ENCODE data around the gene COL9A2.
A peak's percentile ranks its signal among the peaks of the same experiment; 100 is the strongest.
"Not testable (repeated sequence)": the region's sequence is repeated elsewhere in the genome, so short reads cannot be mapped to it uniquely, and the experiment has no call there.

COL9A2 gene

DNA sequence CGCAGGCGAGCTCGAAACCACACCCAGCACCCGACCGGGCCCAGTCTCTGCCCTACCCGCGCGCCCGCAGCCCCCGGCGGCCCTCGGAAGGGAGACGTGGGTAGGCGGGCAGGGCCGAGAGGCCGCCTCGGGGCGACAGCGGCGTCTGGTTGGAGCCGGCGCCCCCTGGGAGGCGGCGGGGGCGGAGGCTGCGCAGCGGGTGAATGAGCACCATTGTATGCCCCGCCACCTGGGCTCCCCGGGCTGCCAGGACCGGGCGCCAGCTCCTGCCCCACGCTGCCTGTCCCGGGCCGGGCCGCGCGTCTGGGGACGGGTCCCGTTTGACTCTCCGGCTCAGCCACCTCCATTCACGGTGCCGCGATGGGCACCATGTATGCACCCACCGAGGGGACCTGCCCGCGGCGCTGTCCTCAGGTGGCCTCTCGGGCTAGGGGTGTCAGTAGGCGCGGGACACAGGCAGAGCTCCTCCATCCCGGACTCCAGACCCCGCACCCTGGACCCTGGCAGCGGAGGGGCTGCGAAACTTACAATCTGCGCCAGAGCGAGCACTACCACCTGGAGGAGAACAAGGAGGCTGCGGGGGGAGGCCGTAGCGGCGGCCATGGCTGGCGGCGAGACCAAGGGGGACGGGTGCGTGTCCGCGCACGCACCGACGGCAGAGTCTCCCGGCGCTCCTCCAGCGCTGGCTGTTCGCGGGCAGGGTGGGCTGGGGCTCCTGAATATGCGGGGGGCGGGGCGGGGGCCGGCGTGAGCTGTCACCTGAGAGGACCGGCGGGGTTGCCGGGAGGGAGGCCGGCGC is at the start of gene COL9A2:
TSS of gene COL9A2 (minus strand) at position 692 of the 799 bp plus-strand sequence. CDS start at position 603, 89 bp downstream.
- peak; percentile 83 for DNase-seq (ENCODE audit: low read depth, low spot score)

DNA sequence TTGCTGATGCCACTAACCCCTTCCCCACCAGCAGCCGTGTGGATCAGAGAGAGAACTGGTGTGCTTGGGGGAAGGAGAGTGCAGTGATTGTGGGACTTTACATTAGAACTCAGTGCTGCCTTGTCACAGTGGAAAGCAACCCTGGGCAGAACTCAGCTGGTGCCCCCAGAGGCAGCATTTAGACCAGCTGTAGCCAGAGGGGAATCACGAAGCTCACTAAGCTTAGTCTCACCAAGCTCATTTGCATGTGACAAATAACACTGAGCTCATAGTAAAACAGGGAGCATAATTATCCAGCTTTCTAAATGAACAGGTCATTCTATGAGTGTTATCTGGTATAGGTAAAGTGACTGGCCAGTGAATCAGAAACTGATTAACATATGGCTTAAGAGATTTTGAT is 46.6 kb upstream of the COL9A2 start:
- DNase-seq (ENCODE audit: low read depth, low spot score): peak; percentile 29

DNA sequence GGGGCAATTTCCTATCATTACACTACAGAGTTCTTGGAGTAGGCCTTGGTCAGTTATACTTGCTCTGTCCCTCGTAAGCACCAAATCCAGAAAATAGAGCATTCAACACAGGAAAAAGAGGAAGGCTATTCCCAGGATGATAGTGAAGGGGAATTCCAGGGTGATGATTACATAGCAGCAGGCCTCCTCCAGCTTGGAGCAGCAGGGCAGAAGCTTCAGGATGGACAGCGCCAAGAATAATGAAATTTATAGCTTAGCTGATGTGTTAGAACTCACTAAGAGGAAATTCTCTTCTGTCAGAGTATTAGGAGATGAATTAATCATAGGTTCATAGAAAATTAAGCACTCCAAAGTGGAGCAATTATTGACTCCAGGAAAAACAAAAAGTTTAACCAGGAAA is 45.6 kb upstream of the COL9A2 start:
- peak; percentile 21 for DNase-seq (ENCODE audit: low read depth, low spot score)

DNA sequence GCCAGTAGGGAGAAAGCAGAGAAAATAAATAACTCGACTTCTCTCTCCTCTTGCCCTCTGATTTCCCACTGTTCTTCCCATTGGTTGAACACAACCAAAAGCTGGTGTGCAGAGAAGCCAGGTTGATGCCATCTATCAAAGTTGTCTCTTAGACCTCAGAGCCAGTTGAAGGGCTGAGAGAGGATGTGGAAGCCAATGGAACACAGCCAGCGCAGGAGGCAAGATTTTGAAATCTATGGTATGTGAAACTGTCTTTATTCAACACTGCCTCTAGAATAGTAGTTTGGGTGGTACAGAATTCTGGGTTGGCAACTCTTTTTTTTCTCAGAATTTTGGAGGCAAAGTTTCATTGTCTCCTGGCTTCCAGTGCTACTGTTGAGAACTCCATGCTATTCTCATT is 45.1 kb upstream of the COL9A2 start:
- no peak for DNase-seq (ENCODE audit: low read depth, low spot score)

DNA sequence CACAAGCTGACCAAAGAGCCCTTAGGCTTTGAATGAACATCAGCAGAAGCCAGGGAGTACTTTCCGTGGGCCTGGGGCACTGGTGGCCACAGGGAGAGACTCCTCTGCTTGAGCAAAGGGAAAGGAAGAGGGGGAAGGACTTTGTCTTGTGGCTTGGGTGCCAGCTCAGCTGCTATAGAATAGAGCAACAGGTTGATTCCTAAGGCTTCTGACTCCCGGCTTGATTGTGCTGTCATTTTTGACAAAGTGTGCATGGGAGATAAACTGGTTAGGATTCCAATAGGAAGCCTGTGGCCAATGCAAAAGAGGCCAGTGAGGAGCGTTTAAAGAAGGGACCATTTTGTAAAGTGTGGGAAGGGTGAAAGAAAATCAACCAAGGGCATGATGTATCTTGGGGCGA is 44.6 kb upstream of the COL9A2 start:
- DNase-seq (ENCODE audit: low read depth, low spot score): no peak

DNA sequence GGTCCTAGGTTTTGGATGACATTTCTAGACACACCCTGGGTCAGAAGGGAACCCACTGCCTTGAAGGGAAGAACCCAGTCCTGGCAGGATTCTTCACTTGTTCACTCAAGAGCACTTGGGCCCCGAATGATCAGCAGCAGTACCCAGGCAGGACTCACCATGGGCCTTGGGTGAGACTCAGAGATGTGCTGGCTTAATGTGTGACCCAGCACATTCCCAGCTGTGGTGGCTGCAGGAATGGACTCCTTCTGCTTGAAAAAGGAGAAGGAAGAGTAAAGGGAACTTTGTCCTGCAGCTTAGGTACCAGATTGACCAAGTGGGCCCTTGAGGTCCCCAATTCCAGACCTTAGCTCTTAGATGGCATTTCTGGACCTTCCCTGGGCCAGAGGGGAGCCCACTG is 44.1 kb upstream of the COL9A2 start:
- no peak for DNase-seq (ENCODE audit: low read depth, low spot score)

DNA sequence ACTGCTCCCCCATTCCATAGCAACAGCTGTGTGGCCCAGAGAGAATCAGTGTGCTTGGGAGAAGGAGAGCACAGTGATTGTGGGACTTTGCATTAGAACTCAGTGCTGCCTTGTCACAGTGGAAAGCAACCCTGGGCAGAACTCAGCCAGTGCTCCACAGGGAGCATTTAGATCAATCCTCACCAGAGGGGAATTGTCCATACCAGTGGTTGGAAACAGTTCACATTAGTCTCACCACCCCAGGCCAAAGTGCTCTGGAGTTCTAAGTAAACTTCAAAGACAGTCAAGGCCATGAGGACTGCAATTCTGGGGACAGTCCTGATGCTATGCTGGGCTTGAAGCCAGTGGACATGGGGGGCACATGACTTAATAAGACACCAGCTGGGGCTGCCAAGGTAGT is 43.5 kb upstream of the COL9A2 start:
- no peak for DNase-seq (ENCODE audit: low read depth, low spot score)

DNA sequence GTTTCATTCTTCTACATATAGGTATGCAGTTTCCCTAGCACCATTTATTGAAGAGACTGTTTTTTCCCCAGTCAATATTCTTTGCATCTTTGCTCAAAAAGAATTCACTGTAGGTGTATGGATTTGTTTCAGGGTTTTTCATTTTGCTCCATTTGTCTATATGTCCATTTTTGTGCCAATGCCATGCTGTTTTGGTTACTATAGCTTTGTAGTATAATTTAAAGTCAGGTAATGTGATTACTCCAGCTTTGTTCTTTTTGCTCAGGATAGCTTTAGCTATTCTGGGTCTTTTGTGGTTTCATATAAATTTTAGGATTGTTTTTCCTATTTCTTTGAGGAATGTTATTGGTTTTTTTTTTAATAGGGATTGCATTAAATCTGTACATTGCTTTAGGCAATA is 40.5 kb upstream of the COL9A2 start:
- DNase-seq (ENCODE audit: low read depth, low spot score): no peak

DNA sequence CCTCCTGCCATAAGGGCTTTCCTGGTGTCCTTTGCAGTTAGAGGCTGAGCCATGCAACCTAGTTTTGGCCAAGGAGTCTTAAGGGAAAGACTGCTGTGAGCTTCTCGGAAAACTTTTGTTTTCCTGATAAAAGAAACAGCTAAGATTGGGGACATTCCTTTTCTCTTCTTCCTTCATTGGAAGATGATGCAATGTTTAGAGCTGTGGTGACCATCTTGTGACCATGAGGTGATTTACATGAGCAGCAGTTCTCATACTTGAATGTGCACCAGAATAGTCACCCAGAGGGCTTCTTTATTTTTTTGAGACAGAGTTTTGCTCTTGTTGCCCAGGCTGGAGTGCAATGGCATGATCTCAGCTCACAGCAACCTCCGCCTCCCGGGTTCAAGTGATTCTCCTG is 36.0 kb upstream of the COL9A2 start:
- no peak for DNase-seq (ENCODE audit: low read depth, low spot score)

DNA sequence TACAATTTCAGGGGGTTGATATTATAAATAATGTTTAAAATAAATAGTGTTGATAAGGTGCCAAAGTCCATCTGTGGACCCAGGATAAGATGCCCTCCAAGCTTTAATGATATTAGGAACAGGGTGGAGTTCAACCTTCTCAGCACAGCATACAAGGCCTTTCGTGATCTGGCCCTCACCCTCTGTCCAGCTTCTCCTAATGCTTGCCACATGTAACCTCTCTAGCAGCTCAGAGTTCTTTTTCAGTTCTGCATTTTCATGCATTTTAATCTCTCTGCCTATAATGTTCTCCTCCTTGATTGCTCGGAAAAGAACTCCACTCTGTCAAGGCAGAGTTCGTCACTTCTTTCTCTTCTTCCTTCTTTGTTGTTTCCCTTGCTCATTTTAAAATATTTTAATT is 35.0 kb upstream of the COL9A2 start:
- DNase-seq (ENCODE audit: low read depth, low spot score): no peak

DNA sequence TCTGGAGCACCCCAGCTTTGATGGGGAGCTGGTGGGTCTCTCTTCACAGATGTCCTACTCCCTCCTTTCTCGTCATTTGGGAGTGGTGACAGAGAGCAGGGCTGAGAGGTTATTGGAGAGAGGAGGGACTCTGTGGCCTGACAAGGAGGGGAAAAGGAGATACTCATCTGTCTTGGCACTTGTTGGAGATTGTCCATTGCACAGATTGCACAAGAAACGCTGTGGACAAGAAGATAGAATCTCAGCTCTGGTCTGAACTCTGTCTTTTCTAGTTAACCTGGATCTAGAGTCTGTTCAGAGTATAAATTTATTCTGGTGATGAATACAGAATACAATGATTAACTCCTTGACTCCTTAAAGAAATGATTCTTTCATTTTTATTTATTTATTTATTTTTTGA is 34.0 kb upstream of the COL9A2 start:
- no peak for DNase-seq (ENCODE audit: low read depth, low spot score)

DNA sequence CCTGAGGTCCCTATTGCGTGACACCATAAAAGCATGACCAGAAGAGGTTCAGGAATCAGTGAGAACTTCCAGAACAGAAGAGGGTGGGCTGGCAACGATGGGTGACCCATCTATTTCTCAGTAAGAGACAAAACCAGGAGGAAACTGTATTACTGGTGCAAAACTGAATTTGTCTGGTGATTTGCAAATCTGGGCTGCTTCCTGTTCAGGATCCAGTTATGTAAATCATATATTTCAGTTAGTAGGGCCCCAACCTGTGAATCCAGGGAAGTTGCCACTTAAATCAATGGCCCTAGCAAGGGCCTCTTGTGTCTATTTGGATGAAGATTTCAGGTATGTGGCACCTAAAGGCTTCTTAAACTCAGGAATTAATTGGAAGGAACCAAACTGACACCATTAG is 33.3 kb upstream of the COL9A2 start:
- no peak for DNase-seq (ENCODE audit: low read depth, low spot score)

DNA sequence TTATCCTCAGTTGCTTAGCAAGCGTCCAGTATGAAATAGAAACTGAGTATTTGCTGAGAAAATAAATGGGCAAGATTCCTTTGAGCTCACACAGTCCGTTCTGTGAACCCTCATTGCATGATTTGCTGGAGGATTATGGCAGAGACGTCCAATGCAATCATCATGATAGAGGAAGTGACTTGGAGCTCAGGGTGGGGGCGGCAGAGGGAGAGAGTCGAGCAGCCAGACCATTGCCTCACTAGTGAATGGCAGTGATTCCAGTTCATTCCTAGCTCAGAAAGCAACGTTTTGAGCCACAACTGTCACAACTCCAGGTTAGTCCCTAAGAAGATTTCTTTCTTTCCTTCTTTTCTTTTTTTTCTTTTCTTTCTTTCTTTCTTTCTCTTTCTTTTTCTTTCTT is 27.5 kb upstream of the COL9A2 start:
- peak; percentile 28 for DNase-seq (ENCODE audit: low read depth, low spot score)

DNA sequence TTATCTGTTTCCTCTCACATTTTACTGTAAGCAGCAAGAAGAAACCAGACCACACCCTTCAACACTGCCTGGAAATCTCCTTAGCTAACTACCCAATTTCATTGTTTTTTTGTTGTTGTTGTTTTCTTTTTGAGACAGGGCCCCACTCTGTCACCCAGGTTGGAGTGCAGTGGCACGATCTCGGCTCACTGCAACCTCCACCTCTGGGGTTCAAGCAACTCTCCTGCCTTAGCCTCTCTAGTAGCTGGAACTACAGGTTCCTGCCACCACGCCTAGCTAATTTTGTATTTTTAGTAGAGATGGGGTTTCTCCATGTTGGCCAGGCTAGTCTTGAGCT is 25.3 kb upstream of the COL9A2 start:
- not testable (repeated sequence) for DNase-seq (ENCODE audit: low read depth, low spot score)

DNA sequence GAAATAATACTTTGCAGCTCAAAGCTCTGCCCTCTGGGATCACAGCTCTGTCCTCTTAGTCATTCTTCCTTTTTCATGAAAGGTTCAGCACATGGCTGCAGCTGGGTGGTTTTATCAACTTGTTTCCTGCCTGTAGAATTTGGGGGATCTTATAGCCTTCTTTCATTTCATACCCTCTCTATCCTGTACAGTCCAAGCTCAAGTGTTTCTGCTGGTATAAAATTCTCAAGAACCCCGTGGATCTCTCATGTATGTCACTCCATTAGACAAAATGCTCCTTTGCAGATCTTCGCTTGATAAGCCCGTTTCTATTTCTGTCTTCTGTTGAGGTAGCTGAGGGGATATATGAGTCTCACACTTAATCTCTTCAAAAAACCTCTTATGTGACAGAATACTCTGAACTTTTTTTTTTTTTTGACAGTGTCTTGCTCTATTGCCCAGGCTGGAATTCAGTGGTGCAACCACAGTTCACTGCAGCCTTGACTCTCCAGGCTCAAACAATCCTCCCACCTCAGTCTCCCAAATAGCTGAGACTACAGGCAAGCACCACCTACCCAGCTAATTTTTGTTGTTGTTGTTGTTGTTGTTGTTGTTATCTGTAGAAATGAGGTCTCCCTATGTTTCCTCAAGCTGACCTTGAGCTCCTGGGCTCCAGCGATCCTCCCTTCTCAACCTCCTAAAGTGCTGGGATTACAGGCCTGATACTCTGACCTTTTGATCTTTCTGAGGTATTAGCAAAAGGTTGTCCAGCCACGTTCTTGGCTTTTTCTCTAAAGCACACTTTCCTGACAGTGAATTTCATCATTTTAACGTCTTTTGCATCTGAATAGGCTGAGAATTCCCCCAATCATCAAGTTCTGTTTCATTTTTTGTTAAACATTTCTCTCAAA is 24.6 kb upstream of the COL9A2 start:
- no peak for DNase-seq (ENCODE audit: low read depth, low spot score)

DNA sequence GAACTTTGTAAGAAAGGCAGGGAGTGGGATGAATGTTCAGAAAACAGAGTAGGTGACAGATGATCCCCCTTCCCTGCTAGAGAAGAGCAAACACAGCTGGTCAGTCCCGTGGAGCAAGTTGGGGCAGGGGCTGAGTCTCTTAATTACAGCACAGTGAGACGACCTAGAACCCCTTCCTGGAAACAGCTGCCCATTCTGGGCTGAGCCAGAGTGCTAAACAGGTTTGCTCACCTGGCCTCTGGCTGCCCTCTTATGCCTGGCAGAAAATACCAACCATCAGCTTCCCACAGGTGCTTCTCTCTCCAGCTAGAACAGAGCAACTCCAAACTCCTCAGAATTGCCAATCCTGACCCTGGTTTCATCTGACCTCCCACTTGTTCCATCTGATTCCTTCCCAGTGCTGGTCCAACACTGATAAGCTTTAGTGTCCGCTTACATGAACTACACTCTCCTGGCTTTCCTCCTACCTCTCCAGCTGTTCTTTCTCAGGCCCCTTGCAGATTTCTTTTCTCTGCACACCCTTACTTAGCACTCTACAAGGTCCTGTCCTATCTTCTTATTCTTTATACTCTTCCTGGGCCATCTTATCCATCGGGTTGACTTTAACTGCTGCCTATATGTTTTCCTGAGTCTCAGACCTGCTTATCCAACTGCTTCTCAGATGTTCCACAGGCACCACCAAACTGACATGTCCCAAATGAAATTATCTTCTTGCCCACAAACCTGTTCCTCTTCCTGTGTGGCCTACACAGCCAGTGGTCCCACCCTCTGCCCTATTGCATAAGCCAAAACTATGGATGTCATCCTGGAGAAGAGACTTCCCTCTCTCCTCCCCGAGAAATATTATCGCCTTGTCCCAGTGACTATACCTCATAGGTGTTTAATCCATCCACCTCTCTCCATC is 22.6 kb upstream of the COL9A2 start:
- DNase-seq (ENCODE audit: low read depth, low spot score): no peak

DNA sequence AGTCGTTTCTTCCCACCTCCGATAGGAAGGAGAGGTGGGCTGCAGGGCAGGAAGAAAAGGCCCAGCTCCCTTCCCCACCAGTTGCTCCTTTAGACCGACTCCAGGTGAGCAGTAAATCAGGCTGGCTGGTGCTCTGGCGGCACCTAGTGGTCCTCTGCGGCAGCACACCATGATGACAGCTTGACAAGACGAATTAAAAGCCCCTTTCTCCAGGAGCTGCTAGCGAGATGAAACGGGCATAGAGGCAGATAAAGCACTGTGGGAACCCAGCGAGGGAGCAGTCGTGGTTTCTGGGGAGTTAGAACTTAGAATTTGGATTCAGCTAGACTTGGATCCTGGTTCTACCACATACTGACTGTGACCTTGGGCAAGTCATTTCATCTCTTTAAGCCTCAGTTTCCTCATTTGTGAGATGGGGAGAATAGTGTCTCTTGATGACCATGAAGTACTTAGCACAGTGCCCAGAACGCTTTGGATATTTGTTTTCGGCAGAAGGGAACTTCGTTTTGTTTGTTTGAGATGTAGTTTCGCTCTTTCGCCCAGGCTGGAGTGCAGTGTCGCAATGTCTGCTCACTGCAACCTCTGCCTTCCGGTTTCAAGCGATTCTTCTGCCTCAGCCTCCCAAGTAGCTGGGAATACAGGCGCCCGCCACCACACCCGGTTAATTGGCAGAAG is 21.8 kb upstream of the COL9A2 start:
- peak; percentile 92 for DNase-seq (ENCODE audit: low read depth, low spot score)

DNA sequence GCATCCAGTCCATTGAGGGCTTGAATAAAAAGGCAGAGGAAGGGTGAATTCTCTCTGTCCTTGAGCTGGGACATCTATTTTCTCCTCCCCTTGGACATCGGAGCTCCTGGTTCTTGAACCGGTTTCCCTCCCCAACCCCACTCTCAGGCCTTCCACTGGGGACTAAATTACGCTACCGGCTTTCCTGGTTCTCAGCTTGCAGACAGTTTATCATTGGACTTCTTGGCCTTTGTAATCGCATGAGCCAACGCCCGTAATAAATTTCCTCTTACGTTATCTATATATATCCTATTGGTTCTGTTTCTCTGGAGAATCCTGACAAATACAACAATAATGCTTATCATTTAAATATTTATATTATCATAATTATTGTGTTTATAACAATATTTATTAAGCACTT is 20.4 kb upstream of the COL9A2 start:
- DNase-seq (ENCODE audit: low read depth, low spot score): no peak

DNA sequence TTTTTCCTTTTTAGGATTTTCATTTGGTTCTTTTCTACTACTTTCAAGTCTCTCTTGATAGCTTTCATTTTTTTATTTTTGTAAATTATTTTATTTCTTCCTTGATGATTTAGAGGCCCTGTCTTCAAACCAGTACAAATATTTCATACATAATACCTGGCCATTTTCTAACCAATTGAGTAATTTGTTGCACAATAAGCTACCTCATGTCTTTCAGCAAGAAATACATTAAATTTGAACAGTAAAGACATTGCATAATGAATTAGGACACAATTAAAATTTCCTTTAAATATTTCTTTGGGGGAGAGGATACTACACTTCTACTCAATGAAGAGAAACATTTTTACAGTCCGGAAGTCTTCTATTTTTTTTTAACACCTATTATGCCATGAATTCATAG is 15.6 kb upstream of the COL9A2 start:
- DNase-seq (ENCODE audit: low read depth, low spot score): no peak

DNA sequence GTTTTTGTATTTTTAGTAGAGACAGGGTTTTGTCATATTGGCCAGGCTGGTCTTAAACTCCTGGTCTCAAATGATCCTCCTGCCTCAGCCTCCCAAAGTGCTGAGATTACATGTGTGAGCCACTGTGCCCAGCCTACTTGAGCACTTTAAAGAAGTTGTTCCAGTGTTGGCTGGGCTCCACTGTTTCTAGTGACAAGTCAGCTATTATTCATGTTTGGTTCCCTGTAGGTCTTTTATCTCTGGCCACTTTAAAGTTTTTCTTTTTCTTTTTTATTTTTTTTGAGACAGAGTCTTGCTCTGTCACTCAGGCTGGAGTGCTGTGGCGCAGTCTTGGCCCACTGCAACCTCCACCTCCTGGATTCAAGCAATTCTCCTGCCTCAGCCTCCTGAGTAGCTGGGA is 14.3 kb upstream of the COL9A2 start:
- not testable (repeated sequence) for DNase-seq (ENCODE audit: low read depth, low spot score)

DNA sequence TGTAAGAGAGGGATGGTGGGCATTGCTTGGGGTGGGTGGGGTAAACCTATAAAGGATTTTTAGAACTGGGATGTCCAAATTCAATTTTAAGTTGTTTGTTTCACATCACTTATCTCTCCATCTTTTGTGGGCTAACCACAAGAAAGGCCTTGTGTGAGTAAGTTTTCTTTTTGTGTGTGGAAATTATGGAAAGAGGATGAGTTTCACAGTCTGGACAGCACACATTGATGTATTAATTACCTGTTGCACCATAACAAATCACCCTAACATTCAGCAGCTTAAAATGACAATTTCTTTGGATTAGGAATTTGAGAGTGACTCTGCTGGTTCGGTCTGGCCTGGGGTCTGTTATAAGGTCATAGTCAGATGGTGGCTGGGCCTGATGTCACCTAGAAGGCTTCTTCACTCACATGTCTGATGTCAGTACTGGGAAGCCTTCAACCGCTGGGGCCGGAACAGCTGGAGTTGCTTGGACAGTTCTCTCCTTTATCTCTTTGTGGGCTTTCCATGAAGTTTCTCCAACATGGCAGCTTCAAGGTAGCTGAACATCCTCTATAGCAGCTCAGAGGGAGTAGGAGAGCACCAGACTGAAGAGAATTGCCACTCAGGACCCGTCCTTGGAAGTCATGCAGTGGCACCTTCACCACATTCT is 2.0 kb upstream of the COL9A2 start:
- no peak for DNase-seq (ENCODE audit: low read depth, low spot score)
